DOHH2 (cell line): ENCODE results near the gene PID1.

ENCODE experiments used
- H3F3A ChIP-seq: fragments of 200-600 bp; sonication (generic), shearing (Covaris generic); 2 replicates; pipeline ENCODE4 v1.6.0; 2016; ENCODE audit warnings: antibody characterized with exemption, mild to moderate bottlenecking; ENCODE audit not compliant: control insufficient read depth, insufficient read depth
- H3K27ac ChIP-seq: fragments of 200-600 bp; sonication (generic); 2 replicates; pipeline ENCODE4 v1.5.1; 2014; ENCODE audit warnings: low read depth, mild to moderate bottlenecking, low read length, moderate library complexity
- H3K27me3 ChIP-seq: fragments of 200-600 bp; sonication (generic); 2 replicates; pipeline ENCODE4 v1.6.1; 2014; ENCODE audit warnings: mild to moderate bottlenecking, low read length, mixed read lengths; ENCODE audit not compliant: control insufficient read depth
- H3K36me3 ChIP-seq: fragments of 200-600 bp; sonication (generic); 2 replicates; pipeline ENCODE4 v1.6.1; 2014; ENCODE audit warnings: mild to moderate bottlenecking, low read length, moderate library complexity, mixed read lengths; ENCODE audit not compliant: control insufficient read depth
- H3K4me1 ChIP-seq: fragments of 200-600 bp; sonication (generic); 2 replicates; pipeline ENCODE4 v1.6.1; 2014; ENCODE audit warnings: mild to moderate bottlenecking, low read length, mixed read lengths; ENCODE audit not compliant: control insufficient read depth
- H3K4me2 ChIP-seq: fragments of 200-600 bp; sonication (generic); 2 replicates; pipeline ENCODE4 v1.6.0; 2014; ENCODE audit warnings: mild to moderate bottlenecking, low read length, moderate library complexity
- H3K4me3 ChIP-seq: fragments of 200-600 bp; sonication (generic); 2 replicates; pipeline ENCODE4 v1.5.1; 2014; ENCODE audit warnings: mild to moderate bottlenecking, low read length, mixed read lengths
- H3K79me2 ChIP-seq: fragments of 200-600 bp; sonication (generic); 2 replicates; pipeline ENCODE4 v1.6.1; 2014; ENCODE audit warnings: mild to moderate bottlenecking, low read length, mixed read lengths; ENCODE audit not compliant: control insufficient read depth
- H3K9me2 ChIP-seq: fragments of 200-600 bp; sonication (generic); replicated peaks from 2 replicates; pipeline ENCODE4 v1.6.1; 2014; ENCODE audit warnings: mild to moderate bottlenecking, low read length, mixed read lengths; ENCODE audit not compliant: control insufficient read depth
- H3K9me3 ChIP-seq: fragments of 200-600 bp; sonication (generic); 2 replicates; pipeline ENCODE4 v1.6.1; 2014; ENCODE audit warnings: antibody characterized with exemption, low read length, mixed read lengths; ENCODE audit not compliant: control insufficient read depth, insufficient read depth
- H4K20me1 ChIP-seq: fragments of 200-600 bp; sonication (generic); 2 replicates; pipeline ENCODE4 v1.6.0; 2014; ENCODE audit warnings: low read depth, mild to moderate bottlenecking, antibody characterized with exemption, low read length, moderate library complexity; ENCODE audit not compliant: control insufficient read depth, insufficient read depth
- CTCF ChIP-seq: fragments of 200-600 bp; sonication (generic); IDR thresholded peaks from one replicate; pipeline ENCODE4 v1.5.1; 2014; ENCODE audit warnings: antibody characterized with exemption, mild to moderate bottlenecking, low read depth, low read length; ENCODE audit not compliant: poor library complexity, severe bottlenecking
- EZH2phosphoT487 ChIP-seq: fragments of 200-600 bp; sonication (generic); IDR thresholded peaks from 2 replicates; pipeline ENCODE4 v1.6.1; 2017; ENCODE audit warnings: borderline replicate concordance, mild to moderate bottlenecking, antibody characterized with exemption, low read length, moderate library complexity, mixed read lengths

The PID1 gene

GRCh38 chr2:229003256-229003655, 267.8 kb downstream of the PID1 start:
- H3K9me2 ChIP-seq = no peaks in the 10 kb centered on the region
- no peaks in the 10 kb centered on the region for H3K36me3 ChIP-seq
- H4K20me1 ChIP-seq = no peaks in the 10 kb centered on the region
- H3K4me1 ChIP-seq = no peaks in the 10 kb centered on the region
- TF ChIP-seq CTCF (no peak), EZH2phosphoT487 (no peak)
- H3F3A ChIP-seq = no peaks in the 10 kb centered on the region
- no peak overlapping the region for H3K27ac ChIP-seq
- peaks cover 7% of the 10 kb centered on the region; the same call in 1 of the 2 replicates for H3K9me3 ChIP-seq
- no peak overlapping the region for H3K4me2 ChIP-seq
- H3K4me3 ChIP-seq = no peak overlapping the region
- H3K27me3 ChIP-seq = no peaks in the 10 kb centered on the region
- no peaks in the 10 kb centered on the region for H3K79me2 ChIP-seq

DNA sequence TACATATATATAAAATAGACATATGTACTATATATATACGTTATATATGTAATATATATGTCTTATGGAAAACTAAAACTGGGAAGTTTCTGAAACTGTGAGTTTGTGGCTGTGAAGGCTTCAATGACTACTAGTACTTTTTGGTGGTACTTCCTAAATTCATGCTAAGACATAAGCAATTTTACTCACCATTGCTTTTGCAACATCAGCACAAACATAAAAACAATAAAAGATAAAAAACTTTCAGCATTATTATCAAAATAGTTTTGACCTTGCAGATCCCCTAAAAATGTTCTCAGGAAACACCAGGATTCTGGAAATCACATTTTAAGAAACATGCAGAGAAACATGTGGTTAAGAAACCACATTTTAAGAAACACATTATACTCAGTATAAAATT, 269.9 kb downstream of the PID1 start:
- Histone ChIP-seq H3K4me2 (no peak overlapping the region), H3K9me2 (no peaks in the 10 kb centered on the region), H3K4me3 (no peak overlapping the region), H3F3A (no peaks in the 10 kb centered on the region), H3K36me3 (no peaks in the 10 kb centered on the region), H4K20me1 (no peaks in the 10 kb centered on the region), H3K27ac (no peak overlapping the region), H3K9me3 (peaks cover 7% of the 10 kb centered on the region; the same call in 1 of the 2 replicates), H3K27me3 (no peaks in the 10 kb centered on the region), H3K4me1 (no peaks in the 10 kb centered on the region), H3K79me2 (no peaks in the 10 kb centered on the region)
- TF ChIP-seq CTCF (no peak), EZH2phosphoT487 (no peak)

DNA sequence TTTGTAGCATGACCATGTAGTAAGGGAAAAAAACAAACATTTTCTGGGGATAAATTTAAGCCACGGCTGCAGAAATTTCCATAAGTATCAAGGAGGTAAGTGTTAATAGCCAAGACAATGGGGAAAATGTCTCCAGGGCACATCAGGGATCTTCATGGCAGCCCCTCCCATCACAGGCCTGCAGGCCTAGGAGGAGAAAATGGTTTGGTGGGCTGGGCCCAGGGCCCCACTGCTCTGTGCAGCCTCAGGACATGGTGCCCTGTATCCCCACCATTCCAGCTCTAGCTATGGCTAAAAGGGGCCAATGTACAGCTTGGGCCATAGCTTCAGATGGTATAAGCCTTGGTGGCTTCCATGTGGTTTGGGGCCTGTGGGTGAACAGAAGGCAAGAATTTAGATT, 271.8 kb downstream of the PID1 start:
- Histone ChIP-seq H3K4me1 (no peaks in the 10 kb centered on the region), H3F3A (no peaks in the 10 kb centered on the region), H3K9me3 (peaks cover 7% of the 10 kb centered on the region; the same call in 1 of the 2 replicates), H3K4me2 (no peak overlapping the region), H3K4me3 (no peak overlapping the region), H3K27ac (no peak overlapping the region), H3K27me3 (no peaks in the 10 kb centered on the region), H3K79me2 (no peaks in the 10 kb centered on the region), H3K9me2 (no peaks in the 10 kb centered on the region), H4K20me1 (no peaks in the 10 kb centered on the region), H3K36me3 (no peaks in the 10 kb centered on the region)
- TF ChIP-seq EZH2phosphoT487 (no peak), CTCF (no peak)
